NCI-H526 (cell line): ENCODE data around the gene RPGR.
A peak's percentile ranks its signal among the peaks of the same experiment; 100 is the strongest.

Experiments used
- DNase-seq, 2 experiments: peaks; one replicate each; lab custom pipeline; 2025; lab: John Stamatoyannopoulos, UW

Gene RPGR

GRCh38 chrX:38256019-38256418, 71.3 kb downstream of the RPGR start:
- no peak for DNase-seq

- no peak for DNase-seq
Observed at GRCh38 chrX:38249965-38250364, 77.3 kb downstream of the RPGR start.

GRCh38 chrX:38247051-38247450, 80.3 kb downstream of the RPGR start:
- DNase-seq: no peak

GRCh38 chrX:38240541-38240940, 86.8 kb downstream of the RPGR start:
- DNase-seq: no peak

- no peak for DNase-seq
Observed at GRCh38 chrX:38236901-38237615, 90.3 kb downstream of the RPGR start.

GRCh38 chrX:38233891-38234667, 93.2 kb downstream of the RPGR start:
- no peak for DNase-seq

GRCh38 chrX:38232079-38232686, 95.1 kb downstream of the RPGR start:
- no peak for DNase-seq

GRCh38 chrX:38225093-38225492, 102.2 kb downstream of the RPGR start:
- no peak for DNase-seq

GRCh38 chrX:38224160-38224559, 103.1 kb downstream of the RPGR start:
- no peak for DNase-seq

GRCh38 chrX:38221391-38221929, 105.8 kb downstream of the RPGR start:
- DNase-seq: no peak

- DNase-seq: peak in 1 of 2 experiments; percentile 49
Observed at GRCh38 chrX:38220415-38221390, 106.6 kb downstream of the RPGR start, which contains the start of gene SRPX. Gene SRPX, minus strand, starts transcription at chrX:38220871. Its CDS starts 79 bp downstream, at chrX:38220792.

GRCh38 chrX:38220024-38220414, 107.3 kb downstream of the RPGR start:
- DNase-seq: peak in 1 of 2 experiments; percentile 34
